WI38 (cell line): ENCODE data around the gene LRRC59.

Experiments
- H3K4me3 ChIP-seq: 2 replicates; pipeline ENCODE4 v1.5.1; 2011; ENCODE audit warnings: low read depth, mild to moderate bottlenecking, control low read depth, low read length
- CTCF ChIP-seq: IDR thresholded peaks from 2 replicates; pipeline ENCODE4 v1.5.1; 2012; ENCODE audit warnings: low read depth, mild to moderate bottlenecking, control low read depth, low read length

Gene LRRC59

GRCh38 chr17:50389534-50389933 is 7.8 kb downstream of the LRRC59 start:
- no peak overlapping the region for H3K4me3 ChIP-seq
- no peak for TF ChIP-seq CTCF

- no peak for TF ChIP-seq CTCF
- H3K4me3 ChIP-seq: no peak overlapping the region
Measured at GRCh38 chr17:50388728-50389127, 8.6 kb downstream of the LRRC59 start.

- TF ChIP-seq CTCF: no peak
- no peak overlapping the region for H3K4me3 ChIP-seq
Measured at GRCh38 chr17:50386510-50386909, 10.8 kb downstream of the LRRC59 start.

GRCh38 chr17:50382931-50383330 is 14.4 kb downstream of the LRRC59 start:
- no peak overlapping the region for H3K4me3 ChIP-seq
- no peak for TF ChIP-seq CTCF

GRCh38 chr17:50381920-50382319 is 15.4 kb downstream of the LRRC59 start:
- no peak for TF ChIP-seq CTCF
- H3K4me3 ChIP-seq: no peak overlapping the region

- no peak for TF ChIP-seq CTCF
Measured at GRCh38 chr17:50381260-50381815, 16.0 kb downstream of the LRRC59 start.

GRCh38 chr17:50380369-50381259 is 16.7 kb downstream of the LRRC59 start:
- H3K4me3 ChIP-seq: no peak overlapping the region
- TF ChIP-seq CTCF: no peak

More at GRCh38 chr17:50381260-50381815, 16.0 kb downstream of the LRRC59 start:
- H3K4me3 ChIP-seq: no peak overlapping the region
